SU-DHL-6 (cell line): Measurements from ENCODE around the gene CAPN9.

Experiments used
- H2AFZ ChIP-seq: fragments of 200-600 bp; sonication (generic); 2 replicates; pipeline ENCODE4 v1.6.1; 2014; ENCODE audit warnings: low read depth, mild to moderate bottlenecking, moderate library complexity, mixed read lengths, antibody characterized with exemption, low read length; ENCODE audit not compliant: severe bottlenecking
- H3F3A ChIP-seq: fragments of 200-600 bp; shearing (Covaris generic); 2 replicates; pipeline ENCODE4 v1.6.0; 2016; ENCODE audit warnings: antibody characterized with exemption, mild to moderate bottlenecking; ENCODE audit not compliant: insufficient read depth
- H3K27ac ChIP-seq: fragments of 200-600 bp; sonication (generic); 2 replicates; pipeline ENCODE4 v1.5.1; 2016; ENCODE audit warnings: low read depth, mild to moderate bottlenecking, low read length, moderate library complexity, mixed read lengths
- H3K27me3 ChIP-seq: fragments of 200-600 bp; sonication (generic), shearing (Covaris generic); 2 replicates; pipeline ENCODE4 v1.6.0; 2014; ENCODE audit warnings: mild to moderate bottlenecking, low read length
- H3K36me3 ChIP-seq: fragments of 200-600 bp; sonication (generic); 2 replicates; pipeline ENCODE4 v1.6.1; 2014; ENCODE audit warnings: mild to moderate bottlenecking, low read length, mixed read lengths
- H3K4me2 ChIP-seq: fragments of 300-600, 200-600 bp; shearing (Covaris generic), sonication (generic); 2 replicates; pipeline ENCODE4 v1.6.0; 2014; ENCODE audit warnings: low read length, low read depth, mild to moderate bottlenecking; ENCODE audit not compliant: poor library complexity, severe bottlenecking
- H3K4me3 ChIP-seq: fragments of 200-600 bp; sonication (generic); 2 replicates; pipeline ENCODE4 v1.5.1; 2014; ENCODE audit warnings: antibody characterized with exemption, low read length, mild to moderate bottlenecking, mixed read lengths; ENCODE audit not compliant: insufficient read depth, poor library complexity, severe bottlenecking
- H3K79me2 ChIP-seq: fragments of 200-600 bp; sonication (generic); 2 replicates; pipeline ENCODE4 v1.6.1; 2014; ENCODE audit warnings: mild to moderate bottlenecking, low read length, moderate library complexity; ENCODE audit not compliant: insufficient read depth
- H3K9ac ChIP-seq: fragments of 200-600 bp; sonication (generic); 2 replicates; pipeline ENCODE4 v1.7.0; 2014; ENCODE audit warnings: mild to moderate bottlenecking, low read length
- H3K9me2 ChIP-seq: fragments of 200-600 bp; sonication (generic); replicated peaks from 2 replicates; pipeline ENCODE4 v1.6.1; 2014; ENCODE audit warnings: low read length; ENCODE audit not compliant: insufficient read depth
- H3K9me3 ChIP-seq: fragments of 200-600 bp; sonication (generic); 2 replicates; pipeline ENCODE4 v1.6.1; 2014; ENCODE audit warnings: low read length, mixed read lengths; ENCODE audit not compliant: insufficient read depth
- H4K20me1 ChIP-seq: fragments of 200-600 bp; sonication (generic); 2 replicates; pipeline ENCODE4 v1.6.1; 2014; ENCODE audit warnings: low read depth, mild to moderate bottlenecking, antibody characterized with exemption, low read length, moderate library complexity, mixed read lengths
- CTCF ChIP-seq: fragments of 200-600 bp; sonication (generic); IDR thresholded peaks from one replicate; pipeline ENCODE4 v1.5.1; 2017; ENCODE audit warnings: antibody characterized with exemption, mild to moderate bottlenecking, low read length, moderate library complexity; ENCODE audit not compliant: insufficient read depth, poor library complexity, severe bottlenecking
- EZH2phosphoT487 ChIP-seq: fragments of 200-600 bp; sonication (generic), shearing (Covaris generic); conservative IDR thresholded peaks from 2 replicates; pipeline ENCODE4 v1.6.1; 2018; ENCODE audit warnings: mild to moderate bottlenecking, antibody characterized with exemption, low read length, moderate library complexity, mixed read lengths

CAPN9 gene

GRCh38 chr1:230743899-230744298 lies 3.3 kb upstream of the CAPN9 start:
- Histone ChIP-seq H3K9ac (no peak overlapping the region), H3K9me3 (no peaks in the 10 kb centered on the region), H3K27ac (no peak overlapping the region), H4K20me1 (no peaks in the 10 kb centered on the region), H3K4me2 (no peak overlapping the region), H3K79me2 (no peaks in the 10 kb centered on the region), H3K36me3 (no peaks in the 10 kb centered on the region), H3K4me3 (no peak overlapping the region), H3K27me3 (no peaks in the 10 kb centered on the region), H3K9me2 (no peaks in the 10 kb centered on the region), H2AFZ (no peak overlapping the region), H3F3A (no peaks in the 10 kb centered on the region)
- TF ChIP-seq CTCF, result no peak
- no peak for TF ChIP-seq EZH2phosphoT487

- H3F3A ChIP-seq, result no peaks in the 10 kb centered on the region
- H4K20me1 ChIP-seq, result no peaks in the 10 kb centered on the region
- H3K9me3 ChIP-seq, result no peaks in the 10 kb centered on the region
- no peak overlapping the region for H3K4me3 ChIP-seq
- TF ChIP-seq EZH2phosphoT487 (no peak), CTCF (no peak)
- no peaks in the 10 kb centered on the region for H3K27me3 ChIP-seq
- no peaks in the 10 kb centered on the region for H3K36me3 ChIP-seq
- no peak overlapping the region for H2AFZ ChIP-seq
- no peaks in the 10 kb centered on the region for H3K9me2 ChIP-seq
- no peak overlapping the region for H3K4me2 ChIP-seq
- no peaks in the 10 kb centered on the region for H3K79me2 ChIP-seq
- no peak overlapping the region for H3K27ac ChIP-seq
- no peak overlapping the region for H3K9ac ChIP-seq
Measured at GRCh38 chr1:230744382-230744781, 2.8 kb upstream of the CAPN9 start.

GRCh38 chr1:230745071-230745470 lies 2.1 kb upstream of the CAPN9 start:
- Histone ChIP-seq H3F3A (no peaks in the 10 kb centered on the region), H3K9ac (no peak overlapping the region), H3K9me2 (no peaks in the 10 kb centered on the region), H3K27me3 (no peaks in the 10 kb centered on the region), H2AFZ (no peak overlapping the region), H3K36me3 (no peaks in the 10 kb centered on the region), H3K27ac (no peak overlapping the region), H3K4me3 (no peak overlapping the region), H4K20me1 (no peaks in the 10 kb centered on the region), H3K79me2 (no peaks in the 10 kb centered on the region), H3K4me2 (no peak overlapping the region), H3K9me3 (no peaks in the 10 kb centered on the region)
- TF ChIP-seq CTCF, result no peak
- no peak for TF ChIP-seq EZH2phosphoT487
